Measurements from ENCODE around the gene GPR137. TPM values are rescaled to one million over a fixed set of nuclear protein-coding genes. Genes with fewer than 3 reads are reported as not detected.

GPR137 gene
- total and polyA plus RNA-seq, 9 donors: 7.7 to 30.7 (median 19.6) TPM

- Histone ChIP-seq H3K36me3 (ENCODE audit: control insufficient read depth, insufficient read depth, low read length) (peaks cover 33% of the 10 kb centered on the region), H3K27me3 (ENCODE audit: control insufficient read depth, insufficient read depth, low read length) (no peaks in the 10 kb centered on the region), H3K9me3 (replicated peaks; ENCODE audit: control insufficient read depth, low read depth, low read length) (no peaks in the 10 kb centered on the region), H3K4me1 (ENCODE audit: control insufficient read depth, insufficient read depth, low read length) (peaks cover 37% of the 10 kb centered on the region), H3K27ac (ENCODE audit: low read length) (peak overlapping the region; percentile 100), H3K4me3 (ENCODE audit: low read length) (peak overlapping the region; percentile 80)
- under 1% methylated on average over 55 of the region's 58 CpGs for WGBS (ENCODE audit: insufficient coverage)
- DNase-seq: peak; percentile 100
These were observed 16.0 kb upstream of the GPR137 start for GRCh38 chr11:64269540-64270220.

GRCh38 chr11:64275031-64275800 lies 10.4 kb upstream of the GPR137 start:
- H3K4me3 ChIP-seq (ENCODE audit: low read length): no peak overlapping the region
- no peaks in the 10 kb centered on the region for H3K9me3 ChIP-seq (replicated peaks; ENCODE audit: control insufficient read depth, low read depth, low read length)
- no peaks in the 10 kb centered on the region for H3K27me3 ChIP-seq (ENCODE audit: control insufficient read depth, insufficient read depth, low read length)
- no peak for DNase-seq
- peaks cover 48% of the 10 kb centered on the region for H3K36me3 ChIP-seq (ENCODE audit: control insufficient read depth, insufficient read depth, low read length)
- WGBS (ENCODE audit: insufficient coverage): 83% methylated on average over 11 of the region's 15 CpGs
- H3K27ac ChIP-seq (ENCODE audit: low read length): no peak overlapping the region
- H3K4me1 ChIP-seq (ENCODE audit: control insufficient read depth, insufficient read depth, low read length): peaks cover 14% of the 10 kb centered on the region

DNA sequence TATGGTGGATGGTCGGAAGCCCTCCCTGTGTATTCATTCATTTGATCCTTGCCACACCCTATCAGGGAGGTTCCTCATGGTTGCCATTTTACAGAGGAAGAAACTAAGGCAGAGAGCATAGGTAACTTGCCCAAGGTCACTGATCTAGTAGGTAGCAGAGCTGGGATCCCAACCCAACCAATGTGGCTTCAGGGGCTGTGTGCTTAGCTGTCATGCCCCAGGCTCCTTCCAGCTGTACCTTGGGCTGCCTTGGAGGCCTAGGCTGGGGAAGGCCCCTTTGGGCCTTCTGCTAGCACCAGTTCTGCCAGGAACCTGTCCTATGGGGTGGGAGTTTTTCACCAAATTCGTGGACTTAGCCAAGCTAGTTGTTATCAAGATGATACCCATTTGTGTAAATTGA lies 9.8 kb upstream of the GPR137 start:
- H3K27me3 ChIP-seq (ENCODE audit: control insufficient read depth, insufficient read depth, low read length): no peaks in the 10 kb centered on the region
- no CpG with 5 or more reads among the region's 2 CpGs for WGBS (ENCODE audit: insufficient coverage)
- no peak for DNase-seq
- H3K4me1 ChIP-seq (ENCODE audit: control insufficient read depth, insufficient read depth, low read length): peaks cover 12% of the 10 kb centered on the region
- H3K9me3 ChIP-seq (replicated peaks; ENCODE audit: control insufficient read depth, low read depth, low read length): no peaks in the 10 kb centered on the region
- H3K4me3 ChIP-seq (ENCODE audit: low read length): no peak overlapping the region
- H3K27ac ChIP-seq (ENCODE audit: low read length): no peak overlapping the region
- H3K36me3 ChIP-seq (ENCODE audit: control insufficient read depth, insufficient read depth, low read length): peaks cover 48% of the 10 kb centered on the region

GRCh38 chr11:64276653-64277431 lies 8.8 kb upstream of the GPR137 start:
- Histone ChIP-seq H3K27me3 (ENCODE audit: control insufficient read depth, insufficient read depth, low read length) (no peaks in the 10 kb centered on the region), H3K4me3 (ENCODE audit: low read length) (no peak overlapping the region), H3K4me1 (ENCODE audit: control insufficient read depth, insufficient read depth, low read length) (peaks cover 8% of the 10 kb centered on the region), H3K9me3 (replicated peaks; ENCODE audit: control insufficient read depth, low read depth, low read length) (no peaks in the 10 kb centered on the region), H3K27ac (ENCODE audit: low read length) (no peak overlapping the region), H3K36me3 (ENCODE audit: control insufficient read depth, insufficient read depth, low read length) (peaks cover 53% of the 10 kb centered on the region)
- 88% methylated on average over 13 of the region's 17 CpGs for WGBS (ENCODE audit: insufficient coverage)
- DNase-seq: no peak

GRCh38 chr11:64278576-64279190 lies 7.0 kb upstream of the GPR137 start:
- Histone ChIP-seq H3K27ac (ENCODE audit: low read length) (no peak overlapping the region), H3K9me3 (replicated peaks; ENCODE audit: control insufficient read depth, low read depth, low read length) (no peaks in the 10 kb centered on the region), H3K4me1 (ENCODE audit: control insufficient read depth, insufficient read depth, low read length) (peaks cover 9% of the 10 kb centered on the region), H3K27me3 (ENCODE audit: control insufficient read depth, insufficient read depth, low read length) (no peaks in the 10 kb centered on the region), H3K4me3 (ENCODE audit: low read length) (no peak overlapping the region), H3K36me3 (ENCODE audit: control insufficient read depth, insufficient read depth, low read length) (peaks cover 61% of the 10 kb centered on the region)
- 87% methylated on average over 5 of the region's 8 CpGs for WGBS (ENCODE audit: insufficient coverage)
- DNase-seq: no peak

DNA sequence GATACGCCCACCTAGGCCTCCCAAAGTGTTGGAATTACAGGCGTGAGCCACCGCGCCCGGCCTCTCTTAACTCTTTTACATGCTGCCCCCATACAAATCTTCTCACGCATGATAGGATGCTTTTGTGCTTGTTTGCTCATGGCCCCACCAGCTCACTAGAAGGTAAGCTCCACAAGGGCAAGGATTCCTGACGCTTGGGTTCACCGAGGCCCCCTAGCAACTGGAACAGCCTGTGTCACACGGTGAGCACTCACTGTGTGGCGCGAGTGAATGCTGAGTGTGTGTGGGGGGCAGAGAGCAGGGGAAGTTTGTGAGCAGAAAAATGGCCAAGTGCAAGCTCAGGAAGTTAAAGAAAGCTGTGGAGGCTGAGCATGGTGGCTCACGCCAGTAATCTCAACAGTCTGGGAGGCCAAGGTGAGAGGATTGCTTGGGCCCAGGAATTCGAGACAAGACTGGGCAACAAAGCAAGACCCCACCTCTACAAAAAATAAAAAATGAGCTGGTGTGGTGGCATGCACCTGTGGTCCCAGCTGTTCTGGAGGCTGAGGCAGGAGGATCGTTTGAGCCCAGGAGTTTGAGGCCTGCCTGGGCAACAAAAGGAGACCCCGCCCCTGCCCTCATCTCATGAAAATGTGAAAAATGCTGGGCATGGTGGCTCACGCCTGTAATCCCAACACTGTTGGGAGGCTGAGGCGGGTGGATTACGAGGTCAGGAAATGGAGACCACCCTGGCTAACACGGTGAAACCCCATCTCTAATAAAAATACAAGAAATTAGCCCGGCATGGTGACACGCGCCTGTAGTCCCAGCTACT lies 3.5 kb upstream of the GPR137 start:
- DNase-seq: no peak
- Histone ChIP-seq H3K27ac (ENCODE audit: low read length) (no peak overlapping the region), H3K4me1 (ENCODE audit: control insufficient read depth, insufficient read depth, low read length) (peaks cover 32% of the 10 kb centered on the region), H3K9me3 (replicated peaks; ENCODE audit: control insufficient read depth, low read depth, low read length) (no peaks in the 10 kb centered on the region), H3K27me3 (ENCODE audit: control insufficient read depth, insufficient read depth, low read length) (no peaks in the 10 kb centered on the region), H3K4me3 (ENCODE audit: low read length) (no peak overlapping the region), H3K36me3 (ENCODE audit: control insufficient read depth, insufficient read depth, low read length) (peaks cover 36% of the 10 kb centered on the region)
- WGBS (ENCODE audit: insufficient coverage): 98% methylated on average over 12 of the region's 22 CpGs

DNA sequence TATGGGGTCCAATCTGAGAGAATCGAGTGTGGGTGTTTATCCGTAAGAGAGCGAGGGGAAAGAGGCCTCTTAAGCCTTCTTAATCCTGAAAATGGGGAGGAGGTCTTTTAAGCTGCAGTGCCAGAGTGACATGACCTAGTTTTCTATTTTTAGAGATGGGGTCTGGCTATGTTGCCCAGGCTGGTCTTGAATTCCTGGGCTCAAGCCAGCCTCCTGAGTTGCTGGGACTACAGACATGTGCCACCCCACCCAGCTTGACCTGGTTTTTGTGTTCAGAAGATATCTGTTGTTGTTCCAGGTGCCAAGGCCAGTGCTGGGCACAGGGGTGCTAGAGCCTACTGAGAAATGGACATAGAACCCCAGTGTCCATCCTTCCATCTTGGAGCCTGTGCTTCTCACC lies 2.6 kb upstream of the GPR137 start:
- H3K36me3 ChIP-seq (ENCODE audit: control insufficient read depth, insufficient read depth, low read length): peaks cover 31% of the 10 kb centered on the region
- H3K27ac ChIP-seq (ENCODE audit: low read length): no peak overlapping the region
- WGBS (ENCODE audit: insufficient coverage): 68% methylated on average over 3 of the region's 3 CpGs
- H3K4me1 ChIP-seq (ENCODE audit: control insufficient read depth, insufficient read depth, low read length): peaks cover 33% of the 10 kb centered on the region
- H3K4me3 ChIP-seq (ENCODE audit: low read length): no peak overlapping the region
- H3K27me3 ChIP-seq (ENCODE audit: control insufficient read depth, insufficient read depth, low read length): no peaks in the 10 kb centered on the region
- DNase-seq: no peak
- H3K9me3 ChIP-seq (replicated peaks; ENCODE audit: control insufficient read depth, low read depth, low read length): no peaks in the 10 kb centered on the region

- H3K4me1 ChIP-seq (ENCODE audit: control insufficient read depth, insufficient read depth, low read length): peaks cover 33% of the 10 kb centered on the region
- no peaks in the 10 kb centered on the region for H3K9me3 ChIP-seq (replicated peaks; ENCODE audit: control insufficient read depth, low read depth, low read length)
- DNase-seq: peak; percentile 97
- H3K27ac ChIP-seq (ENCODE audit: low read length): peak within 1 kb of the TSS; percentile 96
- peak within 1 kb of the TSS; percentile 91 for H3K4me3 ChIP-seq (ENCODE audit: low read length)
- WGBS (ENCODE audit: insufficient coverage): 4% methylated on average over 34 of the region's 44 CpGs
- H3K27me3 ChIP-seq (ENCODE audit: control insufficient read depth, insufficient read depth, low read length): peaks cover under 1% of the 10 kb centered on the region
- peaks cover 29% of the 10 kb centered on the region for H3K36me3 ChIP-seq (ENCODE audit: control insufficient read depth, insufficient read depth, low read length)
These were observed 1.3 kb upstream of the GPR137 start, which contains the start of gene BAD for GRCh38 chr11:64284048-64284961. BAD (minus strand) TSS chr11:64284665; CDS start chr11:64284368, 297 bp downstream.

All from muscle of leg (tissue), 11 donors.